Esophagus squamous epithelium (tissue), 4 donors: ENCODE measurements around the gene MUC4.

Experiments
- POLR2A ChIP-seq, 4 donors: fragments of 450-650 bp; IDR thresholded peaks; one replicate each; pipeline ENCODE4 v1.6.1; 2017; ENCODE audit warnings: antibody characterized with exemption in 4 of 4, mild to moderate bottlenecking in 4 of 4, moderate library complexity in 3 of 4
- TF ChIP-seq, protein P1 (sequence below), 6 experiments: fragments of 450-650 bp in 4 of 6; fragments of 200-600 bp in 2 of 6; sonication (generic) in 2 of 6; IDR thresholded peaks; one replicate each; pipeline ENCODE4 v1.5.1; 2016 to 2019; ENCODE audit warnings: antibody characterized with exemption in 6 of 6, mild to moderate bottlenecking in 4 of 6, moderate library complexity in 4 of 6

GRCh38 chr3:195825857-195826804 lies 14.4 kb upstream of the MUC4 start:
- TF ChIP-seq POLR2A (IDR thresholded peaks at IDR 0.05): no peak
- TF ChIP-seq, protein P1, sequence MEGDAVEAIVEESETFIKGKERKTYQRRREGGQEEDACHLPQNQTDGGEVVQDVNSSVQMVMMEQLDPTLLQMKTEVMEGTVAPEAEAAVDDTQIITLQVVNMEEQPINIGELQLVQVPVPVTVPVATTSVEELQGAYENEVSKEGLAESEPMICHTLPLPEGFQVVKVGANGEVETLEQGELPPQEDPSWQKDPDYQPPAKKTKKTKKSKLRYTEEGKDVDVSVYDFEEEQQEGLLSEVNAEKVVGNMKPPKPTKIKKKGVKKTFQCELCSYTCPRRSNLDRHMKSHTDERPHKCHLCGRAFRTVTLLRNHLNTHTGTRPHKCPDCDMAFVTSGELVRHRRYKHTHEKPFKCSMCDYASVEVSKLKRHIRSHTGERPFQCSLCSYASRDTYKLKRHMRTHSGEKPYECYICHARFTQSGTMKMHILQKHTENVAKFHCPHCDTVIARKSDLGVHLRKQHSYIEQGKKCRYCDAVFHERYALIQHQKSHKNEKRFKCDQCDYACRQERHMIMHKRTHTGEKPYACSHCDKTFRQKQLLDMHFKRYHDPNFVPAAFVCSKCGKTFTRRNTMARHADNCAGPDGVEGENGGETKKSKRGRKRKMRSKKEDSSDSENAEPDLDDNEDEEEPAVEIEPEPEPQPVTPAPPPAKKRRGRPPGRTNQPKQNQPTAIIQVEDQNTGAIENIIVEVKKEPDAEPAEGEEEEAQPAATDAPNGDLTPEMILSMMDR (IDR thresholded peaks at IDR 0.05): no peak
